Panc1 (cell line): ENCODE results near the gene SLC45A1.

Source experiments
- CTCF ChIP-seq: fragments of 450-650 bp; IDR thresholded peaks from 2 replicates; pipeline ENCODE4 v1.5.1; 2017; ENCODE audit warnings: mild to moderate bottlenecking
- POLR2AphosphoS5 ChIP-seq: IDR thresholded peaks from 2 replicates; pipeline ENCODE4 v1.6.1; 2012; ENCODE audit warnings: mild to moderate bottlenecking, low read depth, low read length, moderate library complexity

- TF ChIP-seq POLR2AphosphoS5, result 0 out of 2 replicates have a peak, but pooled peaks have one; percentile 31
- no peak for TF ChIP-seq CTCF
Measured at GRCh38 chr1:8302081-8302956, 15.6 kb upstream of the SLC45A1 start.
